WTC11 (cell line): Measurements from ENCODE around the gene SNRNP27. TPM values are rescaled to one million over a fixed set of nuclear protein-coding genes. Genes with fewer than 3 reads are reported as not detected.
A peak's percentile ranks its signal among the peaks of the same experiment; 100 is the strongest.

Source experiments
- ATAC-seq: fragments of 200-7000 bp; cut with Tn5 transposase; 2 replicates; pipeline ENCODE4 v1.10.0; 2021; ENCODE audit warnings: mild to moderate bottlenecking, moderate library complexity
- CTCF ChIA-PET: fragments of 300-600 bp; sonication (Branson Sonifier 250); formaldehyde crosslinking; loops from one replicate; lab custom pipeline; 2021; ENCODE audit warnings: antibody characterized with exemption; lab: Charles Lee
- POLR2A ChIA-PET: fragments of 350-600 bp; sonication (Branson Sonifier 250); formaldehyde crosslinking; loops from one replicate; lab custom pipeline; 2021; ENCODE audit warnings: antibody characterized with exemption; lab: Charles Lee
- DNase-seq: peaks from one replicate; pipeline ENCODE4 v3.0.0; 2021; ENCODE audit warnings: low spot score
- H3K27ac Mint-ChIP-seq: 2 replicates; pipeline ENCODE4 v1.8.0; 2021; ENCODE audit warnings: mixed read lengths
- H3K27me3 Mint-ChIP-seq: 2 replicates; pipeline ENCODE4 v1.8.0; 2021; ENCODE audit warnings: low read depth, mild to moderate bottlenecking, moderate library complexity, mixed read lengths
- H3K36me3 Mint-ChIP-seq: 2 replicates; pipeline ENCODE4 v1.8.0; 2021; ENCODE audit warnings: mixed read lengths
- H3K4me1 Mint-ChIP-seq: 2 replicates; pipeline ENCODE4 v1.8.0; 2022; ENCODE audit warnings: mixed read lengths
- H3K4me3 Mint-ChIP-seq: 2 replicates; pipeline ENCODE4 v1.8.0; 2021; ENCODE audit warnings: mild to moderate bottlenecking, moderate library complexity, mixed read lengths
- H3K9me3 Mint-ChIP-seq: 2 replicates; pipeline ENCODE4 v1.8.0; 2021; ENCODE audit warnings: mixed read lengths
- ATF2 ChIP-seq: sonication (generic); formaldehyde crosslinking; IDR thresholded peaks from 2 replicates; pipeline ENCODE4 v1.8.1; 2022; ENCODE audit warnings: low read depth, missing genetic modification reagents, borderline replicate concordance
- CREB1 ChIP-seq: sonication (generic); formaldehyde crosslinking; IDR thresholded peaks from 2 replicates; pipeline ENCODE4 v1.8.0; 2023; ENCODE audit warnings: mild to moderate bottlenecking, missing genetic modification reagents
- EMX1 ChIP-seq: fragments of 250-450 bp; sonication (Bioruptor Pico); IDR thresholded peaks from 2 replicates; pipeline ENCODE4 v1.8.0; 2021; ENCODE audit warnings: mild to moderate bottlenecking
- ESRRA ChIP-seq: sonication (generic); formaldehyde crosslinking; IDR thresholded peaks from 2 replicates; pipeline ENCODE4 v1.8.1; 2022; ENCODE audit warnings: mild to moderate bottlenecking, missing genetic modification reagents, borderline replicate concordance
- IRF1 ChIP-seq: sonication (generic); formaldehyde crosslinking; IDR thresholded peaks from 2 replicates; pipeline ENCODE4 v1.8.0; 2023; ENCODE audit warnings: missing genetic modification reagents
- MXD4 ChIP-seq: fragments of 250-450 bp; sonication (Bioruptor Pico); IDR thresholded peaks from 2 replicates; pipeline ENCODE4 v1.8.0; 2021; ENCODE audit warnings: mild to moderate bottlenecking, moderate library complexity, borderline replicate concordance
- NFYB ChIP-seq: sonication (generic); formaldehyde crosslinking; conservative IDR thresholded peaks from 2 replicates; pipeline ENCODE4 v1.8.0; 2022; ENCODE audit warnings: low read depth, missing genetic modification reagents
- NR2C2 ChIP-seq: sonication (generic); formaldehyde crosslinking; IDR thresholded peaks from 2 replicates; pipeline ENCODE4 v1.8.0; 2022; ENCODE audit warnings: mild to moderate bottlenecking, missing genetic modification reagents
- NR3C1 ChIP-seq: sonication (generic); formaldehyde crosslinking; conservative IDR thresholded peaks from 2 replicates; pipeline ENCODE4 v1.8.1; 2023; ENCODE audit warnings: low read depth, mild to moderate bottlenecking, missing genetic modification reagents
- PRDM15 ChIP-seq: sonication (generic); formaldehyde crosslinking; IDR thresholded peaks from 2 replicates; pipeline ENCODE4 v1.8.0; 2022; ENCODE audit warnings: missing genetic modification reagents
- TP53 ChIP-seq: sonication (generic); formaldehyde crosslinking; IDR thresholded peaks from 2 replicates; pipeline ENCODE4 v1.8.1; 2023; ENCODE audit warnings: mild to moderate bottlenecking, missing genetic modification reagents
- USF2 ChIP-seq: sonication (generic); formaldehyde crosslinking; IDR thresholded peaks from 2 replicates; pipeline ENCODE4 v1.8.1; 2023; ENCODE audit warnings: mild to moderate bottlenecking, missing genetic modification reagents, moderate library complexity
- ZNF219 ChIP-seq: sonication (generic); formaldehyde crosslinking; IDR thresholded peaks from 2 replicates; pipeline ENCODE4 v1.8.0; 2023; ENCODE audit warnings: missing genetic modification reagents, mild to moderate bottlenecking, borderline replicate concordance
- ZNF396 ChIP-seq: fragments of 250-450 bp; sonication (Bioruptor Pico); IDR thresholded peaks from 2 replicates; pipeline ENCODE4 v1.8.0; 2021; ENCODE audit warnings: mild to moderate bottlenecking, moderate library complexity, borderline replicate concordance
- ZNF425 ChIP-seq: fragments of 250-450 bp; sonication (Bioruptor Pico); conservative IDR thresholded peaks from 2 replicates; pipeline ENCODE4 v1.9.0; 2021; ENCODE audit warnings: mild to moderate bottlenecking
- ZNF532 ChIP-seq: fragments of 250-450 bp; sonication (Bioruptor Pico); IDR thresholded peaks from 2 replicates; pipeline ENCODE4 v1.9.0; 2021; ENCODE audit warnings: mild to moderate bottlenecking, borderline replicate concordance
- total RNA-seq: library from RNA; stranded (reverse); gene quantifications from 3 replicates; pipeline ENCODE4 v1.2.3, GENCODE V29; 2021

SNRNP27 gene
- total RNA-seq, 1 experiment from 2014 or later: 38.4 TPM

- no peaks in the 10 kb centered on the region for H3K36me3 Mint-ChIP-seq
- H3K27me3 Mint-ChIP-seq: no peaks in the 10 kb centered on the region
- peak overlapping the region; percentile 5; the same call in 1 of the 2 replicates for H3K27ac Mint-ChIP-seq
- H3K9me3 Mint-ChIP-seq: no peaks in the 10 kb centered on the region
- no peak overlapping the region for H3K4me3 Mint-ChIP-seq
- no peak for TF ChIP-seq NR3C1
- no peak for TF ChIP-seq USF2 (CRISPR knock-in tag)
- no peak for TF ChIP-seq NR2C2
- no peak for TF ChIP-seq PRDM15 (CRISPR knock-in tag)
- no peak for TF ChIP-seq MXD4 (CRISPR knock-in tag)
- TF ChIP-seq ESRRA (CRISPR knock-in tag): no peak
- no peak for TF ChIP-seq EMX1 (CRISPR knock-in tag)
- no peak for TF ChIP-seq IRF1 (CRISPR knock-in tag)
- TF ChIP-seq NFYB (CRISPR knock-in tag): no peak
- POLR2A ChIA-PET: no interaction called here
- H3K4me1 Mint-ChIP-seq: peaks cover 4% of the 10 kb centered on the region
- ATAC-seq: no peak
- CTCF ChIA-PET: interaction anchor here (0.9 kb wide), 1 partner anchor 52 kb away, joined by 3 read pairs; no protein-coding TSS in a partner anchor
- DNase-seq: no peak
Measured at GRCh38 chr2:69945441-69945840, 51.7 kb downstream of the SNRNP27 start.

- Mint-ChIP-seq H3K4me3 (no peak overlapping the region), H3K4me1 (no peaks in the 10 kb centered on the region; the same call in none of the 2 replicates), H3K36me3 (no peaks in the 10 kb centered on the region), H3K9me3 (no peaks in the 10 kb centered on the region), H3K27ac (no peak overlapping the region), H3K27me3 (no peaks in the 10 kb centered on the region)
- POLR2A ChIA-PET: no interaction called here
- ATAC-seq: no peak
- TF ChIP-seq EMX1 (CRISPR knock-in tag) (no peak), ZNF396 (CRISPR knock-in tag) (no peak), ZNF425 (CRISPR knock-in tag) (no peak)
- no peak for DNase-seq
- CTCF ChIA-PET: interaction anchor here (0.9 to 1.3 kb wide), 2 partner anchors 51 to 221 kb away, joined by 3 read pairs; no protein-coding TSS in a partner anchor
Measured at GRCh38 chr2:69945941-69946340, 52.2 kb downstream of the SNRNP27 start.

GRCh38 chr2:69946351-69947324, 52.9 kb downstream of the SNRNP27 start:
- DNase-seq (no peak), ATAC-seq (no peak)
- Mint-ChIP-seq H3K36me3 (no peaks in the 10 kb centered on the region), H3K9me3 (no peaks in the 10 kb centered on the region), H3K4me3 (no peak overlapping the region), H3K4me1 (no peaks in the 10 kb centered on the region; the same call in none of the 2 replicates), H3K27ac (no peak overlapping the region), H3K27me3 (no peaks in the 10 kb centered on the region)
- CTCF ChIA-PET: interaction anchor here (1.3 kb wide), 1 partner anchor 222 kb away, joined by 3 read pairs; no protein-coding TSS in a partner anchor
- POLR2A ChIA-PET: no interaction called here
- no peak for TF ChIP-seq ZNF219 (CRISPR knock-in tag)
- TF ChIP-seq ATF2 (CRISPR knock-in tag): no peak
- no peak for TF ChIP-seq ZNF532 (CRISPR knock-in tag)
- TF ChIP-seq TP53 (CRISPR knock-in tag): no peak
- TF ChIP-seq CREB1 (CRISPR knock-in tag): no peak
